ENCODE data around the gene NEURL4. TPM values are rescaled to one million over a fixed set of nuclear protein-coding genes. Genes with fewer than 3 reads are reported as not detected.

Gene NEURL4
- total and polyA plus RNA-seq, 2 donors (not counting 1 experiment from before 2014, with no cell fraction given): 6.0 to 20.1 TPM

- Histone ChIP-seq H3K9me3 (ENCODE audit: control insufficient read depth, insufficient read depth, low read depth, low read length) (no peaks in the 10 kb centered on the region), H3K27me3 (ENCODE audit: control insufficient read depth, insufficient read depth, low read length) (no peaks in the 10 kb centered on the region), H3K4me2 (ENCODE audit: extremely low read depth, insufficient read depth, low read length) (peak overlapping the region; percentile 76), H3K4me1 (ENCODE audit: control insufficient read depth, extremely low read depth, insufficient read depth, low read length) (peaks cover 8% of the 10 kb centered on the region), H2AFZ (ENCODE audit: low read length) (no peak overlapping the region), H3K4me3 (replicated peaks in 1 of 4; ENCODE audit: control extremely low read depth in 1 of 4, insufficient read depth in 1 of 4, low read depth in 3 of 4, low read length in 4 of 4) (peak overlapping the region; percentile 66 to 88 (median 74)), H3K9ac (ENCODE audit: insufficient read depth, low read length) (peak overlapping the region; percentile 85), H3K36me3 (ENCODE audit: control insufficient read depth, insufficient read depth, low read length) (peaks cover 38% of the 10 kb centered on the region), H4K20me1 (ENCODE audit: control insufficient read depth, extremely low read depth, insufficient read depth, low read length) (no peaks in the 10 kb centered on the region), H3K79me2 (ENCODE audit: control insufficient read depth, insufficient read depth, low read length) (peaks cover 33% of the 10 kb centered on the region), H3K27ac (ENCODE audit: insufficient read depth, low read length) (peak overlapping the region; percentile 75)
- no peak for DNase-seq (ENCODE audit: low read depth in 2 of 2)
- TF ChIP-seq CTCF (conservative IDR thresholded peaks at IDR 0.05 in 1 of 2, IDR thresholded peaks at IDR 0.05 in 1 of 2; ENCODE audit: low read depth in 1 of 2, low read length in 2 of 2) (no peak), EZH2 (IDR thresholded peaks at IDR 0.05; ENCODE audit: low read length, missing control alignments) (no peak)
These were observed 15.0 kb downstream of the NEURL4 start for GRCh38 chr17:7313890-7314718.

GRCh38 chr17:7313088-7313889 lies 15.8 kb downstream of the NEURL4 start:
- H3K27ac ChIP-seq (ENCODE audit: insufficient read depth, low read length): peak overlapping the region; percentile 37
- no peak for DNase-seq (ENCODE audit: low read depth in 2 of 2)

More at GRCh38 chr17:7313088-7313889, 15.8 kb downstream of the NEURL4 start:
- Histone ChIP-seq H3K4me1 (ENCODE audit: control insufficient read depth, extremely low read depth, insufficient read depth, low read length) (peaks cover 8% of the 10 kb centered on the region), H3K4me2 (ENCODE audit: extremely low read depth, insufficient read depth, low read length) (no peak overlapping the region), H4K20me1 (ENCODE audit: control insufficient read depth, extremely low read depth, insufficient read depth, low read length) (no peaks in the 10 kb centered on the region), H3K4me3 (replicated peaks in 1 of 4; ENCODE audit: control extremely low read depth in 1 of 4, insufficient read depth in 1 of 4, low read depth in 3 of 4, low read length in 4 of 4) (peak overlapping the region in 1 of 4 experiments; percentile 1), H3K36me3 (ENCODE audit: control insufficient read depth, insufficient read depth, low read length) (peaks cover 32% of the 10 kb centered on the region), H2AFZ (ENCODE audit: low read length) (no peak overlapping the region), H3K9ac (ENCODE audit: insufficient read depth, low read length) (no peak overlapping the region), H3K9me3 (ENCODE audit: control insufficient read depth, insufficient read depth, low read depth, low read length) (no peaks in the 10 kb centered on the region), H3K79me2 (ENCODE audit: control insufficient read depth, insufficient read depth, low read length) (peaks cover 41% of the 10 kb centered on the region), H3K27me3 (ENCODE audit: control insufficient read depth, insufficient read depth, low read length) (no peaks in the 10 kb centered on the region)
- peak in 1 of 2 donors; percentile 12 for TF ChIP-seq CTCF (conservative IDR thresholded peaks at IDR 0.05 in 1 of 2, IDR thresholded peaks at IDR 0.05 in 1 of 2; ENCODE audit: low read depth in 1 of 2, low read length in 2 of 2)
- no peak for TF ChIP-seq EZH2 (IDR thresholded peaks at IDR 0.05; ENCODE audit: low read length, missing control alignments)
